ENCODE data around the gene LHX6. TPM values are rescaled to one million over a fixed set of nuclear protein-coding genes. Genes with fewer than 3 reads are reported as not detected.
A peak's percentile ranks its signal among the peaks of the same experiment; 100 is the strongest.

Gene LHX6
- total and polyA plus RNA-seq, 2 of the 13 experiments (the other 11 are each of a cell fraction or from before 2014, with no cell fraction given), result 1.1 to 1.3 TPM

- no peak for TF ChIP-seq KIAA2018 (CRISPR knock-in tag; IDR thresholded peaks at IDR 0.05; ENCODE audit: borderline replicate concordance)
- TF ChIP-seq NR2F1 (CRISPR knock-in tag; IDR thresholded peaks at IDR 0.05), result peak; percentile 38 to 48; a peak in 2 of 4 replicates
- peak; percentile 78 for TF ChIP-seq HNF4A (CRISPR knock-in tag; IDR thresholded peaks at IDR 0.05)
- no peak for TF ChIP-seq ZC3H13 (CRISPR knock-in tag; IDR thresholded peaks at IDR 0.05)
- TF ChIP-seq NR2F2 (IDR thresholded peaks at IDR 0.05; ENCODE audit: borderline replicate concordance, low read depth), result peak; percentile 56; the same call in 1 of the 2 replicates
Observed at GRCh38 chr9:122197882-122198281, 30.9 kb downstream of the LHX6 start (continued).

Data from HepG2 (cell line).